ENCODE measurements around the gene POLDIP2.

DNA sequence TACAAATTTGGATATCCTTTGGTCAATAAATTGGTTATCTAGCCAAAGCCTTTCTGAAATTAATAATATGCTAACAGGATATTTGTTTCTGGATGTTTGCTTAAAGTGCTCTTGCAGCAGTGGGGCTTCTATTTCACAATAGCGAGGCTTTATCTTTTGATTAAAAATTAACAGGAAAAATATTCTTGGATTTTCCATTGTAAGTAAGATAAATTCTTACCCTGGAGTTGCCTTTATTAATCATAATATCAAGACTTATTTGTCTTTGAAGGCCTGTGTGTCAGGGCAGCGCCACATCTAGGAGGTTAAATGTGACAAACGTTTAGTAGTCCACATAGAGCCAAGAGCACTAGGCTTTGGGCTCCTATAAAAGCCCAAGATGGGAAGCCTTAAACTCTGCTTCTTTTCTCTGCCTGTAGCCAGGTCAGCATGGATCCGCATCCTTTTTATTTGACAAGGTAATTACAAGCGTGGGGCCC, 33.0 kb downstream of the POLDIP2 start:
- no peak for TF ChIP-seq MAX (IDR thresholded peaks at IDR 0.05; ENCODE audit: low read depth)
- no peak for TF ChIP-seq RAD21 (IDR thresholded peaks at IDR 0.05; ENCODE audit: low read length)
- TF ChIP-seq, protein P1, sequence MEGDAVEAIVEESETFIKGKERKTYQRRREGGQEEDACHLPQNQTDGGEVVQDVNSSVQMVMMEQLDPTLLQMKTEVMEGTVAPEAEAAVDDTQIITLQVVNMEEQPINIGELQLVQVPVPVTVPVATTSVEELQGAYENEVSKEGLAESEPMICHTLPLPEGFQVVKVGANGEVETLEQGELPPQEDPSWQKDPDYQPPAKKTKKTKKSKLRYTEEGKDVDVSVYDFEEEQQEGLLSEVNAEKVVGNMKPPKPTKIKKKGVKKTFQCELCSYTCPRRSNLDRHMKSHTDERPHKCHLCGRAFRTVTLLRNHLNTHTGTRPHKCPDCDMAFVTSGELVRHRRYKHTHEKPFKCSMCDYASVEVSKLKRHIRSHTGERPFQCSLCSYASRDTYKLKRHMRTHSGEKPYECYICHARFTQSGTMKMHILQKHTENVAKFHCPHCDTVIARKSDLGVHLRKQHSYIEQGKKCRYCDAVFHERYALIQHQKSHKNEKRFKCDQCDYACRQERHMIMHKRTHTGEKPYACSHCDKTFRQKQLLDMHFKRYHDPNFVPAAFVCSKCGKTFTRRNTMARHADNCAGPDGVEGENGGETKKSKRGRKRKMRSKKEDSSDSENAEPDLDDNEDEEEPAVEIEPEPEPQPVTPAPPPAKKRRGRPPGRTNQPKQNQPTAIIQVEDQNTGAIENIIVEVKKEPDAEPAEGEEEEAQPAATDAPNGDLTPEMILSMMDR (IDR thresholded peaks at IDR 0.05) = no peak
- TF ChIP-seq, protein P2, sequence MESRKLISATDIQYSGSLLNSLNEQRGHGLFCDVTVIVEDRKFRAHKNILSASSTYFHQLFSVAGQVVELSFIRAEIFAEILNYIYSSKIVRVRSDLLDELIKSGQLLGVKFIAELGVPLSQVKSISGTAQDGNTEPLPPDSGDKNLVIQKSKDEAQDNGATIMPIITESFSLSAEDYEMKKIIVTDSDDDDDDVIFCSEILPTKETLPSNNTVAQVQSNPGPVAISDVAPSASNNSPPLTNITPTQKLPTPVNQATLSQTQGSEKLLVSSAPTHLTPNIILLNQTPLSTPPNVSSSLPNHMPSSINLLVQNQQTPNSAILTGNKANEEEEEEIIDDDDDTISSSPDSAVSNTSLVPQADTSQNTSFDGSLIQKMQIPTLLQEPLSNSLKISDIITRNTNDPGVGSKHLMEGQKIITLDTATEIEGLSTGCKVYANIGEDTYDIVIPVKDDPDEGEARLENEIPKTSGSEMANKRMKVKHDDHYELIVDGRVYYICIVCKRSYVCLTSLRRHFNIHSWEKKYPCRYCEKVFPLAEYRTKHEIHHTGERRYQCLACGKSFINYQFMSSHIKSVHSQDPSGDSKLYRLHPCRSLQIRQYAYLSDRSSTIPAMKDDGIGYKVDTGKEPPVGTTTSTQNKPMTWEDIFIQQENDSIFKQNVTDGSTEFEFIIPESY (IDR thresholded peaks at IDR 0.05; ENCODE audit: borderline replicate concordance, low read depth) = no peak

All from SK-N-SH (cell line).